Measurements from ENCODE around the gene TMC5. TPM values are rescaled to one million over a fixed set of nuclear protein-coding genes. Genes with fewer than 3 reads are reported as not detected.

The TMC5 gene
- total and polyA plus RNA-seq, 2 experiments from 2014 or later: 2.3 to 4.8 TPM

- TF ChIP-seq ZNF462 (CRISPR knock-in tag; IDR thresholded peaks at IDR 0.05) (no peak), EZH2 (IDR thresholded peaks at IDR 0.05; ENCODE audit: low read depth, unreplicated experiment) (no peak), EZH2phosphoT487 (IDR thresholded peaks at IDR 0.05; ENCODE audit: unreplicated experiment) (no peak), POLR2AphosphoS5 (IDR thresholded peaks at IDR 0.05; ENCODE audit: low read depth) (no peak), STAT1 (IDR thresholded peaks at IDR 0.05; ENCODE audit: unreplicated experiment) (no peak), ZNF331 (CRISPR knock-in tag; IDR thresholded peaks at IDR 0.05; ENCODE audit: low read depth) (no peak), ZNF114 (CRISPR knock-in tag; IDR thresholded peaks at IDR 0.05) (no peak), NANOG (IDR thresholded peaks at IDR 0.05; ENCODE audit: borderline replicate concordance) (no peak)
Observed at GRCh38 chr16:19468300-19468699, 50.6 kb downstream of the TMC5 start (continued).

- H3K27ac Mint-ChIP-seq: no peak overlapping the region
- Histone ChIP-seq H3K4me1 (ENCODE audit: insufficient read depth) (no peaks in the 10 kb centered on the region), H3K4me2 (no peak overlapping the region), H3K27ac (ENCODE audit: low read depth) (no peak overlapping the region), H3K27me3 (ENCODE audit: insufficient read depth) (no peaks in the 10 kb centered on the region), H3F3A (replicated peaks; ENCODE audit: low read depth) (no peaks in the 10 kb centered on the region), H3K4me3 (no peak overlapping the region), H2AFZ (no peak overlapping the region), H4K20me1 (replicated peaks; ENCODE audit: insufficient read depth) (no peaks in the 10 kb centered on the region), H3K36me3 (ENCODE audit: insufficient read depth) (no peaks in the 10 kb centered on the region), H3K79me2 (replicated peaks; ENCODE audit: insufficient read depth) (no peaks in the 10 kb centered on the region), H3K9me2 (ENCODE audit: insufficient read depth) (no peaks in the 10 kb centered on the region)
- ATAC-seq (no peak), DNase-seq (ENCODE audit: low spot score) (no peak)
- no peak overlapping the region for H3K4me3 Mint-ChIP-seq
- peaks cover 4% of the 10 kb centered on the region for H3K27me3 Mint-ChIP-seq (ENCODE audit: insufficient read depth, low read depth, poor library complexity)
- TF ChIP-seq JUNB (IDR thresholded peaks at IDR 0.05; ENCODE audit: unreplicated experiment): no peak
- H3K36me3 Mint-ChIP-seq (ENCODE audit: low read depth): peaks cover 16% of the 10 kb centered on the region
- H3K4me1 Mint-ChIP-seq: no peaks in the 10 kb centered on the region; the same call in 2 of the 3 replicates
- H3K9me3 Mint-ChIP-seq: peaks cover 10% of the 10 kb centered on the region
Observed at GRCh38 chr16:19472482-19472881, 54.8 kb downstream of the TMC5 start.
